Measurements from ENCODE around the gene TEAD1.

Gene TEAD1

GRCh38 chr11:12964650-12965049 lies 290.4 kb downstream of the TEAD1 start:
- no peak for DNase-seq

- no peak for DNase-seq
These were observed 291.8 kb downstream of the TEAD1 start for GRCh38 chr11:12966002-12966401.

GRCh38 chr11:12968101-12968500 lies 293.9 kb downstream of the TEAD1 start:
- DNase-seq: no peak

GRCh38 chr11:12968826-12969225 lies 294.6 kb downstream of the TEAD1 start:
- DNase-seq: no peak

- DNase-seq: no peak
These were observed 297.7 kb downstream of the TEAD1 start for GRCh38 chr11:12971955-12972354.

- no peak for DNase-seq
These were observed 299.4 kb downstream of the TEAD1 start for GRCh38 chr11:12973528-12974181.

GRCh38 chr11:12975195-12975594 lies 301.0 kb downstream of the TEAD1 start:
- no peak for DNase-seq

- no peak for DNase-seq
These were observed 305.9 kb downstream of the TEAD1 start for GRCh38 chr11:12979928-12980689.

- no peak for DNase-seq
These were observed 307.7 kb downstream of the TEAD1 start for GRCh38 chr11:12981676-12982522.

- DNase-seq: no peak
These were observed 309.1 kb downstream of the TEAD1 start for GRCh38 chr11:12983336-12983735.

- DNase-seq: no peak
These were observed 312.1 kb downstream of the TEAD1 start for GRCh38 chr11:12986194-12986898.

- no peak for DNase-seq
These were observed 315.4 kb downstream of the TEAD1 start for GRCh38 chr11:12989428-12990161.

GRCh38 chr11:12990162-12990480 lies 315.9 kb downstream of the TEAD1 start:
- no peak for DNase-seq

- no peak for DNase-seq
These were observed 317.2 kb downstream of the TEAD1 start for GRCh38 chr11:12991426-12991825.

GRCh38 chr11:12993626-12994025 lies 319.4 kb downstream of the TEAD1 start:
- DNase-seq: no peak
